Fibroblast of skin of scalp (primary cell): ENCODE measurements around the gene HLX.
A peak's percentile ranks its signal among the peaks of the same experiment; 100 is the strongest.

Experiments used
- DNase-seq: peaks from one replicate; pipeline ENCODE4 v3.0.0-alpha.2; 2013

The HLX gene

GRCh38 chr1:220882061-220882891 lies 3.0 kb downstream of the HLX start:
- DNase-seq = peak; percentile 49

DNA sequence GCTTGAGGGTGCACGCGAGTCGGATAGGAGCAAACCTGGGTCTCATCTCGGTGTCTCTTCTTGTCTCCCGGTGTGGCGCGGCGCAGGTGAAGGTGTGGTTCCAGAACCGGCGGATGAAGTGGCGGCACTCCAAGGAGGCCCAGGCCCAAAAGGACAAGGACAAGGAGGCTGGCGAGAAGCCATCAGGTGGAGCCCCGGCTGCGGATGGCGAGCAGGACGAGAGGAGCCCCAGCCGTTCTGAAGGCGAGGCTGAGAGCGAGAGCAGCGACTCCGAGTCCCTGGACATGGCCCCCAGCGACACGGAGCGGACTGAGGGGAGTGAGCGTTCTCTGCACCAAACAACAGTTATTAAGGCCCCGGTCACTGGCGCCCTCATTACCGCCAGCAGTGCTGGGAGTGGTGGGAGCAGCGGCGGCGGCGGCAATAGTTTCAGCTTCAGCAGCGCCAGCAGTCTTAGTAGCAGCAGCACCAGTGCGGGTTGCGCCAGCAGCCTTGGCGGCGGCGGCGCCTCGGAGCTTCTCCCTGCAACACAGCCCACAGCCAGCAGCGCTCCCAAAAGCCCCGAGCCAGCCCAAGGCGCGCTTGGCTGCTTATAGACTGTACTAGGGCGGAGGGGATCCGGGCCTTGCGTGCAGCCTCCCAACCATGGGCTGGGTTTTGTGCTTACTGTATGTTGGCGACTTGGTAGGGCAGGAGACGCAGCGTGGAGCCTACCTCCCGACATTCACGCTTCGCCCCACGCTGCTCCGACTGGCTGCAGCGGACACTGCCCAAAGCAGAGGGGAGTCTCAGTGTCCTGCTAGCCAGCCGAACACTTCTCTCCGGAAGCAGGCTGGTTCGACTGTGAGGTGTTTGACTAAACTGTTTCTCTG lies 5.1 kb downstream of the HLX start:
- no peak for DNase-seq

DNA sequence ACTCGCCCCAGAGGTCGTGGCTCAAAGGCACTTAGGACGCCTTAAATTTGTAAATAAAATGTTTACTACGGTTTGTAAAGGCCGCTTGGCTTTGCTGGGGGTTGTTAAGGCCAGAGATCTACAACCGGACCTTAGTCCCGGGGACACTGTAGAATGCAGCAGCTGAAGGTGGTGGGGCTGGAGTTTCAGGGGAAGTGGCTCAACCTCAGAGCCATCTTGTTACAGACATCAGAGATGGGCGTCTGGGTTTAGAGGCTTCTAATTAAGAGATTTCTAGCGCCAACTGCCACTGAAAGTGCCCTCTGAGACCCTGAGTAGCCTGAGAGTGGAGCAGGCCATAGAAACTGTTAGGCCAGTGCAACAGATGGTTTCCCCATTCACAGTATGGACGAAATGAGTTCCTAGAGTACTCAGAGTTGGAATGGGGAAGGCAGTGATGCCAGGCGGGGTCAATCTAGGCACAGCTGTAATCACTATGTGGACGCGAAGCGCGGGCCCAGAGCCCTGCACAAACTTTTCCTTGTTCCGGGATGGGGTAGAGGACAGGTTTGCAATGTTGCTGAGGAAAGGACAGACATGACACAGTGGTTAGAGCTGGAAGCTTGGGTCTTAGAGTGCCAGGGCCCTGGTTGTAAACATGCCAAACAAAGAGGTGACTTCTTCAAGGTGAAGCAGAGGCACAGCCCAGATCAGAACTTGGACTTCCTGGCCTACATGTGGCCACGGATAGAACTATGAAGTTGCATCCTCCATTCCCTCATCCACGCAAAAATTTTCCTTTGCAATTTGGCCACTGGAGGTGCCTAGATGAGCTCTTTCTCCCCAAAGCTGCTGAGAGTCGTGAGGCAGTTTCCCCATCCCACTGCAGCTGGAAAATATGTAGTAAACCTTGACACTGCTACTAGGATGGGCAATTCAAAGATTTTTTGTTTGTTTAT lies 6.0 kb downstream of the HLX start:
- DNase-seq = no peak

DNA sequence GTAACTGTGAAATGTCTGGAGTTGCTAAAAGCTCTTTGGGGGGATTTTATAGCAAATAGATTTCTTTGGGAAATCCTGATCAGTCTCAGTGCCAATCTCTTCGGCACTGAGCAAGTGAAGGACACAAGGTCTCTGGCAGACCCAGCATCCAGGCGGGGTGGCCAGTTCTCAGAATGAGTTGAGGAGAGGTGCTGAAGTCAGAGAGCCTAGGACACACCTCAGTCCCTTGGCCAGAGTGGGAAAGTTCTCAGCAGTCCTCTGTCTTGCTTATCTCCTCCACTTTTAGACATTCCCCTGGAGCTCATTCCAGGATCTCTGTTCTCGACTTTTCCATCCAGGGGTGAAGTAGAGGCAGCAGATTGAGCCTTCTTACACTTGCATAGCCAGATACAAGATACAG lies 6.7 kb downstream of the HLX start:
- no peak for DNase-seq

- no peak for DNase-seq
Measured at GRCh38 chr1:220886470-220887201, 7.4 kb downstream of the HLX start.

DNA sequence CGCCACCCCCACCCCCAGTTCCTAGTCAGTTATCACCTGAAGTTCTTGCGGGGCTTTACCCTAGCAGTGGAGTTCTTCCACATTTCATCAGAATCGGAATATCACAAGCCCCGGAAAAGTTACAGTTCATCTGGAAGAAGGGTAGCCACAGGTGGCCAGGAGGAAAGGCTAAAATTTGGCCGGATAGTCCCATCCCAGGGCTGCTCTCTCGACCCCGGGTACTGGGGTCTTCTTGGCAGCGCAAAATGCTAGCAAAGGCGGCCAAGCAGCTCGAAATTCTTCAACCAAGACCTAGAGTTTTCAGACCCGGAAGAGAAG lies 7.9 kb downstream of the HLX start:
- no peak for DNase-seq

- DNase-seq = no peak
Measured at GRCh38 chr1:220887520-220888416, 8.5 kb downstream of the HLX start.

- DNase-seq = no peak
Measured at GRCh38 chr1:220888417-220888986, 9.3 kb downstream of the HLX start.

DNA sequence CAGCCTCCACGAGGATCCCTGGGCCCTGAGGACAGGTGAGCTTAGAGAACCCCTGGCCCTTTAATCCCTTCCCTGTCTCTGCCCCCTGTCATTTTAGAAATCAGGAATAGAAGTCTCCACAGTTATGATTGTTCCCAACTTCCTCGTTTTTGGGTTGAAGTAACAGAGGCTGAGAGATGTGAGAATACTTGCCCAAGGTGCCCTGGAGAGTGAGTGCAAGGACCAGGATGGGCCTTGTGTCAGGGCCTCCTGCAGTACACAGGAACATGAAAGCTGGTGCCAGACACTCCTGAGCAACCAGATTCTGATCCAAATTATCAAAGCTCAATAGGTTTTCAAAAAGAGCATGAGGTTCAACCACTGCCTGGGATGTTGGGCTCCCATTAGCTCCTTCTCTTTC lies 10.1 kb downstream of the HLX start:
- no peak for DNase-seq

GRCh38 chr1:220889848-220890287 lies 10.6 kb downstream of the HLX start:
- DNase-seq = no peak

DNA sequence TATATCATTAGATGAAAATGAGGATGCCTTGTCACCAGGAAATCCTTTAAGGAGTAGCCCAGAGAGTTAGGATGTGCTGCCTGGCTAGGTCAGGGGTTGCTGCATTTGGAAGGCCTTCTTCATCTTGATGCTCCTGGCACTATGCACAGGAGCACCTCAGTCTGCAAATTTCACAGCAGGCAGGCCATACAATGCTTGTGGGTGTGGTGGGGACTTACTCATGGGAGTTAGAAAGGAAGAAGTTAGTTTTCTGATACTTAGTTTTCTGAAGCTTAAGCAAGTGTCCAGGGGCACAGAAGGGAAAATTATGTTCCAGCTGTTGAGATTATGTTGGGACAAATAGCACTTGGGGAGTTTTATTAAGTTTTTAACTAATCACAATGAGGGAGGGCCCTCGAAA lies 11.4 kb downstream of the HLX start:
- no peak for DNase-seq

GRCh38 chr1:220891224-220892085 lies 12.2 kb downstream of the HLX start:
- DNase-seq = no peak

- no peak for DNase-seq
Measured at GRCh38 chr1:220892086-220892376, 12.8 kb downstream of the HLX start.

GRCh38 chr1:220892997-220893700 lies 13.9 kb downstream of the HLX start:
- DNase-seq = no peak

DNA sequence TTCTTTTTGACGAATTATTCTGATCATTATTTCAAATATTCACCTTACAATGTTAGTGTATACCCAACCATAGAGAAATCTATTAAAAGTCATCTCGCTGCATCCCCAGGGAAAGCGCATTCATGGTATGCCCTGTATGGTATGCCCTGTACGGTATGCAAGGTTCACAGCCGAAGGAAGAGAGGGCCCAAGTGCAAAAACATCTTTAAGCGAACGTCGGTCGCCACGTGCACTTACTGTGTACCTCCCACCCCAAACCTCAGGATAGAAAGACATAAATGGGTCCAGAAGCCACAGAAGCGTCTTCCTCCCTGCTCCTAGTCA lies 14.4 kb downstream of the HLX start:
- no peak for DNase-seq

GRCh38 chr1:220894025-220894923 lies 15.0 kb downstream of the HLX start:
- no peak for DNase-seq

GRCh38 chr1:220894924-220895256 lies 15.6 kb downstream of the HLX start:
- no peak for DNase-seq

DNA sequence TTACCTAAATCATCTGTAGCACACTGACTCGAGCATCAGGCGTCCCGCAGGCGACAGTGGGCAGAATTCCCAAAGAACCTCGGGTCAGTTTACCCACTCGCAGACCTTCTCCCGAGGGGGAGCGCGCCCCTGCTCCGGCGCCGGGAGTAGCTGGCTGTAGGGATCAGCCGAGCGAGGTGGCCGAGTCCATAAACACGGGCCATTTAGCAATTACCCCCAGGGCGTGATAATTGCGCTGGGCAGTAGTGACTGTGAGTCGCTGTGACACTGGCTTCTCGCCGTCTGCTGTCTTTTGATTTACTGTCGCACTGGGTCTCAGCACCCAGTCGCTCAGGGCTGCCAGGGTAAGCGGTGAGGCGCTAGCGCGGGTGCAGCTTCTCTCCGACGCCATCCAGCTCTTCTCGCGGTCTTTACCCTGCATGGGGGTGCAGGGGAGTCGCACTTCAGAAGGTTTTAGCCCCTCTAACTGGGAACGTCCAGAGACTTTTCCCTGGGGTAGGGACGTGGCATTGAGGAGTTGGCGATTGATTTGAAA lies 16.2 kb downstream of the HLX start:
- DNase-seq = no peak
